ENCODE results near the gene PRORP. TPM values are rescaled to one million over a fixed set of nuclear protein-coding genes. Genes with fewer than 3 reads are reported as not detected.

PRORP gene
- total RNA-seq, 2 experiments from 2014 or later: 30.6 to 34.4 TPM

DNA sequence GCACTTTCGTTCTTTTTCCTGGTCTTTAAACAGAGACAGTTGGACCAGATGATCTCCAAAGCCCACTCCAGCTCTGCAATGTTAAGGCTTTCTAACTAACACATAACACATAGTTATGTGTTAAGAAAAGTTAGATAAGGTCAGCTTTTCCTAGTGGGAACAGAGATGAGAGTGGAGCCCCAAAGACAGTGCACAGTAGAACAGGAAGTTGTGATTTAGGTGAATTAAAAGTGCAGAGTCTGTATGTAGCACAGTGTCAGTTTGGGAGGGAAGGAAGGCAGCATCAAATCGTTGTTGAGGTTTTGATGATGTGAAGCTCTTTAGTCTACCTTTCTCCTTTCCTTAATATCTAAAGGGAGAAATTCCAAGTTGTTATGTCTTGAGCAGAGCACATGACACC lies 31.7 kb downstream of the PRORP start:
- Mint-ChIP-seq H3K36me3 (ENCODE audit: low read depth) (peaks cover 13% of the 10 kb centered on the region), H3K4me1 (ENCODE audit: low read depth) (peaks cover 22% of the 10 kb centered on the region), H3K27me3 (no peaks in the 10 kb centered on the region), H3K9me3 (no peaks in the 10 kb centered on the region), H3K4me3 (no peak overlapping the region), H3K27ac (no peak overlapping the region)
- DNase-seq: no peak
- TF ChIP-seq, protein P1, sequence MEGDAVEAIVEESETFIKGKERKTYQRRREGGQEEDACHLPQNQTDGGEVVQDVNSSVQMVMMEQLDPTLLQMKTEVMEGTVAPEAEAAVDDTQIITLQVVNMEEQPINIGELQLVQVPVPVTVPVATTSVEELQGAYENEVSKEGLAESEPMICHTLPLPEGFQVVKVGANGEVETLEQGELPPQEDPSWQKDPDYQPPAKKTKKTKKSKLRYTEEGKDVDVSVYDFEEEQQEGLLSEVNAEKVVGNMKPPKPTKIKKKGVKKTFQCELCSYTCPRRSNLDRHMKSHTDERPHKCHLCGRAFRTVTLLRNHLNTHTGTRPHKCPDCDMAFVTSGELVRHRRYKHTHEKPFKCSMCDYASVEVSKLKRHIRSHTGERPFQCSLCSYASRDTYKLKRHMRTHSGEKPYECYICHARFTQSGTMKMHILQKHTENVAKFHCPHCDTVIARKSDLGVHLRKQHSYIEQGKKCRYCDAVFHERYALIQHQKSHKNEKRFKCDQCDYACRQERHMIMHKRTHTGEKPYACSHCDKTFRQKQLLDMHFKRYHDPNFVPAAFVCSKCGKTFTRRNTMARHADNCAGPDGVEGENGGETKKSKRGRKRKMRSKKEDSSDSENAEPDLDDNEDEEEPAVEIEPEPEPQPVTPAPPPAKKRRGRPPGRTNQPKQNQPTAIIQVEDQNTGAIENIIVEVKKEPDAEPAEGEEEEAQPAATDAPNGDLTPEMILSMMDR (IDR thresholded peaks at IDR 0.05): no peak
- intact Hi-C loops (cut with micrococcal nuclease): no loop called here
- no peak for ATAC-seq
- ChIA-PET CTCF (interaction anchor here (1.1 to 2.8 kb wide), 3 partner anchors 13 to 76 kb away, joined by 6 to 18 read pairs (median 10); no protein-coding TSS in a partner anchor), POLR2A (no interaction called here)

DNA sequence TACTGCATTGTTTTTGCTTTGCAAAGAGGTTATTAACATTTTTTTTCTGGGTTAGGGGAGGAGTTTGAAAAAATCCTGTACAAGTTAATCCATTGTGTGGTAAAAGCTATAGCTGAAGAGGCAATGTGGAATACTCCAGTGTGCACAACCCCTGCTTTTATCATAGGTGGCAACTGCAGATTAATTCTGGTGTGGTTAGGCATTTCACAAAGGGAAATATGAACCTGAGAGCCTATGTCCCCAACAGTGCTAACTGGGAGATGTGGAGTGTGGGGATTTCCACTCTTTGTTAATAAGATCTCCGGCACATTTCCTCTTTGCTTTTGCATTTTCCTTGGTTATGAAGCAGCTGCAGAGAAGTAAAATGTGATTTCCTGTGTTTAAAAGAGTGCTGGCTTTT lies 33.6 kb downstream of the PRORP start:
- Mint-ChIP-seq H3K9me3 (no peaks in the 10 kb centered on the region), H3K36me3 (ENCODE audit: low read depth) (peaks cover 21% of the 10 kb centered on the region)
- no peak for ATAC-seq

DNA sequence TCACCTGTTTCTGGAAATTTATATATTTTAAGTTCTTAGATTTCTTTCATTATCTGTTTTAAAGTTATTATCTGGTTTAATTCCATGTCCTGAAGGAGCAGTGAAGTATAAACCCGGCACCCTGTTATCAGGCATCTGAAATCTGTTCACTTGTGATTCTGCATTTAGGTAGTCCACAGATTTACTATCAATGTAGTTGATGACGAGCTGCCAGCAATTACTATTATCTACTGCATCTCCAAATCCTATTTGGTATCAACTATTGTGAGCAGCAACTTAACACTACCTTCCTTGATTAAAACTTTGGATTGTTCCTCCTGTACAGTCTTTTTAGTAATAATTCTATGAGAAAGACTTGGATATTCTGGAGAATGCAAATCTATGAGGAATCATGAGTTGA lies 36.1 kb downstream of the PRORP start:
- Mint-ChIP-seq H3K4me1 (ENCODE audit: low read depth) (peaks cover 46% of the 10 kb centered on the region), H3K27me3 (no peaks in the 10 kb centered on the region), H3K4me3 (no peak overlapping the region), H3K27ac (no peak overlapping the region), H3K9me3 (no peaks in the 10 kb centered on the region), H3K36me3 (ENCODE audit: low read depth) (peaks cover 17% of the 10 kb centered on the region)
- CTCF ChIA-PET: interaction anchor here (1.0 kb wide), 1 partner anchor 247 kb away, joined by 3 read pairs; no protein-coding TSS in a partner anchor
- no peak for DNase-seq
- no peak for ATAC-seq
- POLR2A ChIA-PET: no interaction called here
- intact Hi-C loops (cut with micrococcal nuclease): no loop called here
- TF ChIP-seq, protein P1 (IDR thresholded peaks at IDR 0.05): no peak

More for the DNA sequence above, 33.6 kb downstream of the PRORP start:
- Mint-ChIP-seq H3K4me3 (no peak overlapping the region), H3K27ac (peak overlapping the region; percentile 58), H3K27me3 (no peaks in the 10 kb centered on the region), H3K4me1 (ENCODE audit: low read depth) (peaks cover 35% of the 10 kb centered on the region)
- DNase-seq: no peak
- ChIA-PET POLR2A (interaction anchor here (0.6 kb wide), 1 partner anchor 225 kb away, joined by 3 read pairs; no protein-coding TSS in a partner anchor), CTCF (interaction anchor here (2.6 to 2.8 kb wide), 2 partner anchors 15 to 74 kb away, joined by 10 to 18 read pairs; no protein-coding TSS in a partner anchor)
- intact Hi-C loops (cut with micrococcal nuclease): no loop called here
- TF ChIP-seq, protein P1 (IDR thresholded peaks at IDR 0.05): no peak

DNA sequence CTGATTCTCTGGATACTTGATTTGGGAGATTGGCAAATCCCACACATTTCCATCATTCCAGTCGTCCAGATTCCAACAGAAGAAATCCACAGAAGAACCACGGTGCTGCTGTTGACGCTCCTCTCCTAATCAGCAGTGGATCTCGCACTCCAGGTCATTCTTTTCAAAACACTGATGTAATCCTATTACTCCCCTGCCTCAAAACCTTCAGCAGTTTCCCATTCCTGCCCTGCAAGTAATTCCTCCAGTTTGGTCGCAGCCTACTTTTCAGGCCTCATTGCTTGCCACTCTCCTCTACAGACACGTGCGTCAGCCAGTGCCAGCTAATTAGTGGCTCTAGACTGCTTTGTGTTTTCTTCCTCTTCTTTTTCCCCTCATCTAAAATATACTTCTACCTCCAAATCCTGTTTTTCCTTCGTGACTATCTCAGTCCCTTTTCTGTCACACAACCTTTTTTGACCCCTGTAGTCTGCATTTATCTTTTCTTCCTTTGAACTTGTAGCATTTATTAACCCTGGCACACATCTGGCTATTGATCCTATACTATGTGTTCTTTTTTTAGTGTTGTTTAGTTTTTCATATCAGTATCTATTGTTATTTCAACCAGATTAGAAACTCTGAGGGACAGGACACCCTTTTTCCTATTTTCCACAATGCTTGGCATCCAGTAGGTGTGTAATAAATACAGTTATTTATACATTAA lies 36.8 kb downstream of the PRORP start:
- Mint-ChIP-seq H3K27ac (no peak overlapping the region), H3K4me1 (ENCODE audit: low read depth) (peaks cover 44% of the 10 kb centered on the region), H3K9me3 (no peaks in the 10 kb centered on the region), H3K27me3 (no peaks in the 10 kb centered on the region), H3K4me3 (no peak overlapping the region), H3K36me3 (ENCODE audit: low read depth) (peaks cover 17% of the 10 kb centered on the region)
- ChIA-PET CTCF (interaction anchor here (1.0 to 1.2 kb wide), 2 partner anchors 18 to 247 kb away, joined by 3 read pairs; no protein-coding TSS in a partner anchor), POLR2A (no interaction called here)
- TF ChIP-seq, protein P1 (IDR thresholded peaks at IDR 0.05): no peak
- DNase-seq (no peak), ATAC-seq (no peak)
- intact Hi-C loops (cut with micrococcal nuclease): no loop called here

DNA sequence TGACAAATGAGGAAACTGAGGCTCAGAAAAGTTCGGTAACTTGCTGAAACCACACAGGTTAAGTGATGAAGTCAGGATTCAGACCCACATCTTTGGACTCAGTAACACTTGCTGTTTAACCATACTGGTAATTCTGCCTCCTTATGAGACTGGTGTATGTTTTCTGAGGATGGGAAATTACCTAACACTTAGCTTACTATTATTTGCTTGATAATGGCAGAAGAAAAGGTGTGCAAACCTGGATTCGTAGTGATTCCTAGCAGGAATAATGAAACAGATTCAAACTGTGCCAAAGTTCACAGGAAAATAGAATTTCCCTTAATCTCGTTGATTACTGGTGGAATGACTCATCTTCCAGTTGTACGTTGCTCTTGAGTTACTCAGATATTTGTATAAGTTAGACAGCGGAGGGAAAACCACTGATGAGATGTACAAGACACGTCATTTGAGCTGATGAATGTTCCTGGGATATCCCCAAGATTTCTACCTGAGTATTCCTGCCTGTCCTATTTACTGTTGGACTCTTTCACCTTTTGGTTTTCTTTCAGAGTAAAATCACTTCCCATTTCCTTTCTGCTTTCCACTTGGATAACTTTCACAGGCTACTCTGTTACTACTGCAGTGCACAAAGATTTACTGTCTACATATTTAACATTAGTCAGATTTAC lies 37.5 kb downstream of the PRORP start:
- intact Hi-C loops (cut with micrococcal nuclease): no loop called here
- H3K27me3 Mint-ChIP-seq: no peaks in the 10 kb centered on the region
- H3K9me3 Mint-ChIP-seq: no peaks in the 10 kb centered on the region
- ATAC-seq (peak; percentile 58), DNase-seq (no peak)
- H3K27ac Mint-ChIP-seq: peak overlapping the region; percentile 52
- peaks cover 17% of the 10 kb centered on the region for H3K36me3 Mint-ChIP-seq (ENCODE audit: low read depth)
- peaks cover 42% of the 10 kb centered on the region for H3K4me1 Mint-ChIP-seq (ENCODE audit: low read depth)
- no peak overlapping the region for H3K4me3 Mint-ChIP-seq
- ChIA-PET CTCF (interaction anchor here (1.2 kb wide), 1 partner anchor 19 kb away, joined by 3 read pairs; no protein-coding TSS in a partner anchor), POLR2A (interaction anchor here (1.0 to 1.4 kb wide), 2 partner anchors 9 to 255 kb away, joined by 3 read pairs; no protein-coding TSS in a partner anchor)
- TF ChIP-seq, protein P1 (IDR thresholded peaks at IDR 0.05): no peak

Data from activated CD8-positive, alpha-beta T cell treated with anti-CD3 and anti-CD28 coated beads for 36 hours (primary cell).